ENCODE data around the gene CHMP2A. TPM values are rescaled to one million over a fixed set of nuclear protein-coding genes. Genes with fewer than 3 reads are reported as not detected.

CHMP2A gene
- total and polyA plus RNA-seq, 2 donors (not counting 1 experiment from before 2014, with no cell fraction given) = 62.5 to 97.5 TPM

GRCh38 chr19:58561373-58562121, 6.6 kb upstream of the CHMP2A start:
- H3K4me1 ChIP-seq (ENCODE audit: control insufficient read depth in 2 of 2, insufficient read depth in 2 of 2, low read length in 2 of 2) = peaks cover 35 to 50% of the 10 kb centered on the region in 2 donors

More at GRCh38 chr19:58561373-58562121, 6.6 kb upstream of the CHMP2A start:
- TF ChIP-seq CTCF (IDR thresholded peaks at IDR 0.05) = no peak
- no peak for TF ChIP-seq EZH2 (IDR thresholded peaks at IDR 0.05; ENCODE audit: borderline replicate concordance, insufficient read depth, low read depth, low read length, poor library complexity, severe bottlenecking)
- H3K4me3 Mint-ChIP-seq = peak overlapping the region; percentile 96
- intact Hi-C loops (cut with micrococcal nuclease) = no loop called here
- H3K4me1 Mint-ChIP-seq = peaks cover 64% of the 10 kb centered on the region
- ATAC-seq (ENCODE audit: low read depth) = no peak
- Histone ChIP-seq H4K20me1 (ENCODE audit: control insufficient read depth, insufficient read depth, low read length, poor library complexity, severe bottlenecking) (peaks cover 16% of the 10 kb centered on the region), H3K4me3 (ENCODE audit: control extremely low read depth in 1 of 5, extremely low read depth in 1 of 5, insufficient read depth in 1 of 5, low read depth in 2 of 5, low read length in 4 of 5) (peak overlapping the region in 1 of 5 experiments; percentile 59), H3K4me2 (replicated peaks; ENCODE audit: low read depth, low read length, poor library complexity, severe bottlenecking) (peak overlapping the region; percentile 87), H3K27ac (ENCODE audit: low read length in 2 of 2) (no peak overlapping the region), H3K36me3 (replicated peaks in 1 of 2; ENCODE audit: control extremely low read depth in 1 of 2, control insufficient read depth in 1 of 2, extremely low read depth in 1 of 2, insufficient read depth in 2 of 2, low read length in 1 of 2) (peaks cover under 1 to 5% of the 10 kb centered on the region in 2 experiments), H3K9ac (ENCODE audit: low read length) (no peak overlapping the region), H3K79me2 (ENCODE audit: control insufficient read depth, insufficient read depth, low read length) (peaks cover 15% of the 10 kb centered on the region), H2AFZ (ENCODE audit: insufficient read depth, low read depth, low read length, poor library complexity, severe bottlenecking) (no peak overlapping the region), H3K27me3 (replicated peaks in 1 of 4; ENCODE audit: control extremely low read depth in 1 of 4, control insufficient read depth in 3 of 4, insufficient read depth in 4 of 4, low read length in 3 of 4) (no peaks in the 10 kb centered on the region), H3K9me3 (ENCODE audit: control extremely low read depth in 1 of 3, control insufficient read depth in 2 of 3, insufficient read depth in 1 of 3, low read length in 2 of 3) (peaks cover 0 to 9% (median 0%) of the 10 kb centered on the region in 3 donors)
- peak overlapping the region; percentile 56 for H3K27ac Mint-ChIP-seq
- no peak for DNase-seq
- POLR2A ChIA-PET = interaction anchor here (1.1 to 3.5 kb wide), 4 partner anchors 11 to 18 kb away, joined by 4 to 23 read pairs (median 6); partner anchors contain the start of genes MZF1 and TRIM28
- no peaks in the 10 kb centered on the region for H3K9me3 Mint-ChIP-seq (ENCODE audit: insufficient read depth)
- no peaks in the 10 kb centered on the region for H3K27me3 Mint-ChIP-seq
- WGBS (ENCODE audit: insufficient coverage) = 89% methylated on average over 13 of the region's 16 CpGs
- CTCF ChIA-PET = interaction anchor here (0.5 to 3.3 kb wide), 4 partner anchors 8 to 49 kb away, joined by 3 to 10 read pairs (median 4); partner anchors contain the start of genes MZF1 and ZBTB45

All from B cell (primary cell).